K562 (cell line): ENCODE measurements around the gene SF3B3. TPM values are rescaled to one million over a fixed set of nuclear protein-coding genes. Genes with fewer than 3 reads are reported as not detected.

ENCODE experiments used
- ATAC-seq: fragments of 200-7000 bp; cut with Tn5 transposase; 3 replicates; pipeline ENCODE4 v1.9.1; 2020; ENCODE audit warnings: moderate library complexity
- BruUV-seq: library from RNA; stranded (reverse); fragments of 400-500 nt; replicated peaks from 2 replicates; lab custom pipeline; 2021; lab: Mats Ljungman, UMichigan
- CTCF ChIA-PET: fragments of 300-600 bp; formaldehyde crosslinking; extraction: SDS; loops from one replicate; lab custom pipeline; 2021; ENCODE audit warnings: low intra/inter-chr PET ratio; lab: Yijun Ruan, JAX
- POLR2A ChIA-PET: fragments of 300-600, 350-650 bp; sonication (Branson Sonifier 250); formaldehyde crosslinking; extraction: SDS; loops from one replicate; lab custom pipeline; 2021; ENCODE audit warnings: antibody characterized with exemption, inconsistent platforms; lab: Yijun Ruan, JAX
- DNase-seq, 4 experiments: peaks; one replicate each; pipeline versions ENCODE4 v3.0.0 to v3.0.0-alpha.2; 2011 to 2018; ENCODE audit warnings: low spot score in 3 of 4, mixed read lengths in 3 of 4; ENCODE audit errors: extremely low read depth in 1 of 4
- FAIRE-seq: peaks from 2 replicates; lab custom pipeline; 2011; peaks lifted over from hg19 to GRCh38; lab: Jason Lieb, UNC
- H2AFZ ChIP-seq: 2 replicates; pipeline ENCODE4 v1.6.0; 2011; ENCODE audit warnings: low read depth, low read length, control low read depth, inconsistent platforms
- H3K27ac ChIP-seq: fragments of 200-600 bp; 3 replicates; pipeline ENCODE4 v1.8.0; 2011; ENCODE audit warnings: low read depth, mild to moderate bottlenecking, control low read depth, inconsistent platforms, low read length, moderate library complexity, mixed read lengths; ENCODE audit errors: extremely low read depth
- H3K27me3 ChIP-seq, 2 experiments: fragments of 300-600 bp in 1 of 2; 2 replicates in 1 of 2; 3 replicates in 1 of 2; pipeline versions ENCODE4 v1.6.0 to v1.8.0; 2011; ENCODE audit warnings: inconsistent platforms in 2 of 2, low read length in 2 of 2, mild to moderate bottlenecking in 1 of 2, mixed read lengths in 1 of 2, moderate library complexity in 1 of 2; ENCODE audit not compliant: control insufficient read depth in 2 of 2, insufficient read depth in 2 of 2
- H3K36me3 ChIP-seq: fragments of 300-600 bp; 3 replicates; pipeline ENCODE4 v1.8.0; 2011; ENCODE audit warnings: mild to moderate bottlenecking, low read length, inconsistent platforms; ENCODE audit not compliant: control insufficient read depth, insufficient read depth
- H3K4me1 ChIP-seq, 2 experiments: fragments of 200-600 bp in 1 of 2; replicated peaks in 1 of 2; 2 replicates in 1 of 2; 3 replicates in 1 of 2; pipeline versions ENCODE4 v1.5.1 to v1.8.0; 2011; ENCODE audit warnings: inconsistent platforms in 2 of 2, low read length in 2 of 2, mild to moderate bottlenecking in 1 of 2, mixed read lengths in 1 of 2, moderate library complexity in 1 of 2; ENCODE audit not compliant: control insufficient read depth in 2 of 2, insufficient read depth in 2 of 2
- H3K4me2 ChIP-seq: 2 replicates; pipeline ENCODE4 v1.6.1; 2011; ENCODE audit warnings: low read length, control low read depth, inconsistent platforms, mixed read lengths; ENCODE audit not compliant: insufficient read depth
- H3K4me3 ChIP-seq: fragments of 200-600 bp; sonication (generic), shearing (Covaris generic); 2 replicates; pipeline ENCODE4 v1.5.1; 2016; ENCODE audit warnings: control low read depth, inconsistent platforms
- H3K79me2 ChIP-seq: fragments of 200-600 bp; 3 replicates; pipeline ENCODE4 v1.8.0; 2011; ENCODE audit warnings: low read length, inconsistent platforms; ENCODE audit not compliant: control insufficient read depth, insufficient read depth
- H3K9ac ChIP-seq, 2 experiments: 2 replicates each; pipeline versions ENCODE4 v1.6.0 to v1.6.1; 2011; ENCODE audit warnings: low read depth in 2 of 2, low read length in 2 of 2, control low read depth in 1 of 2, inconsistent platforms in 1 of 2, mild to moderate bottlenecking in 1 of 2, mixed read lengths in 1 of 2; ENCODE audit not compliant: insufficient read depth in 1 of 2
- H3K9me1 ChIP-seq: one replicate; pipeline ENCODE4 v1.6.0; 2011; ENCODE audit warnings: inconsistent platforms, mild to moderate bottlenecking, low read length, moderate library complexity; ENCODE audit not compliant: control insufficient read depth, insufficient read depth
- H3K9me3 ChIP-seq: replicated peaks from 2 replicates; pipeline ENCODE4 v1.5.1; 2011; ENCODE audit warnings: low read depth, low read length, inconsistent platforms; ENCODE audit not compliant: control insufficient read depth, insufficient read depth
- H4K20me1 ChIP-seq: replicated peaks from 2 replicates; pipeline ENCODE4 v1.6.1; 2011; ENCODE audit warnings: low read length, inconsistent platforms, mixed read lengths; ENCODE audit not compliant: control insufficient read depth, insufficient read depth
- BDP1 ChIP-seq: IDR thresholded peaks from 3 replicates; pipeline ENCODE4 v1.6.1; 2011; ENCODE audit not compliant: insufficient read length, insufficient read depth
- POLR2A ChIP-seq: fragments of 450-650 bp; conservative IDR thresholded peaks from 2 replicates; pipeline ENCODE4 v1.6.1; 2016
- ZNF347 ChIP-seq: fragments of 450-650 bp; formaldehyde crosslinking; IDR thresholded peaks from 2 replicates; pipeline ENCODE4 v1.4.0; 2020; ENCODE audit warnings: low read depth, mild to moderate bottlenecking, moderate library complexity
- WGBS: fragments of 100-300 bp; shearing (Covaris generic); methylation state at CpG from one replicate; pipeline ENCODE4 v1.1.6; 2016; ENCODE audit warnings: low coverage, mixed read lengths; ENCODE audit not compliant: insufficient coverage; ENCODE audit errors: missing lambda C conversion rate; 5-methylcytosine and 5-hydroxymethylcytosine counted together
- in situ Hi-C: fragments of 300-500 bp; cut with MboI; formaldehyde crosslinking; loops from 4 replicates; pipeline ENCODE4 v1.15.0; 2018; ENCODE audit warnings: inconsistent platforms, mixed read lengths
- intact Hi-C: fragments of 100-400 bp; cut with micrococcal nuclease; formaldehyde crosslinking; loops from 2 replicates; pipeline ENCODE4 v1.14.2; 2022
- polyA plus RNA-seq, 8 experiments: library from polyadenylated mRNA; depleted of rRNA in 4 of 8; stranded (reverse) in 5 of 8; unstranded in 3 of 8; fragments of >200 nt; fragmentation: Nextera tagmentation in 2 of 8; fragmentation: Illumina TruSeq in 1 of 8; extraction: Ambion mirVana in 2 of 8; extraction: Trizol in 1 of 8; gene quantifications; 2 replicates each; pipeline versions ENCODE4 v1.2.1 to v1.2.3, GENCODE V29; 2011 to 2014; ENCODE audit warnings: inconsistent platforms in 1 of 8, missing spikeins in 1 of 8
- total RNA-seq, 7 experiments: library from RNA; depleted of rRNA in 6 of 7; stranded (reverse); fragments of >200 nt in 6 of 7; fragmentation: Illumina TruSeq in 2 of 7; extraction: Trizol in 2 of 7; gene quantifications; 2 replicates each; pipeline versions ENCODE4 v1.2.1 to v1.2.3, GENCODE V29; 2011 to 2021; ENCODE audit warnings: low replicate concordance in 1 of 7
- TF ChIP-seq, protein P1 (sequence below): fragments of 200-800 bp; sonication (Bioruptor generic); IDR thresholded peaks from 2 replicates; pipeline ENCODE4 v1.6.1; 2017; ENCODE audit warnings: missing genetic modification characterization, missing compliant biosample characterization

The SF3B3 gene
- total and polyA plus RNA-seq, 9 of the 15 experiments (the other 6 are each of a cell fraction or from before 2014, with no cell fraction given) = 98.9 to 546 (median 221) TPM

- FAIRE-seq = no peak
- Histone ChIP-seq H3K4me2 (no peak overlapping the region), H2AFZ (no peak overlapping the region), H3K27ac (no peak overlapping the region), H3K9ac (peak overlapping the region in 1 of 2 experiments; percentile 46; a peak in 1 of 4 replicates), H3K9me3 (no peaks in the 10 kb centered on the region), H3K27me3 (no peaks in the 10 kb centered on the region), H3K4me1 (peaks cover 0 to 9% of the 10 kb centered on the region in 2 experiments; a peak in 2 of 5 replicates), H3K9me1 (peaks cover 3% of the 10 kb centered on the region), H3K36me3 (peaks cover 67% of the 10 kb centered on the region; the same call in 2 of the 3 replicates), H3K79me2 (no peaks in the 10 kb centered on the region), H4K20me1 (no peaks in the 10 kb centered on the region; the same call in 1 of the 2 replicates), H3K4me3 (no peak overlapping the region)
- no peak for DNase-seq
- WGBS = 86% methylated on average over 17 of the region's 17 CpGs
- POLR2A ChIA-PET = interaction anchor here (0.5 to 2.2 kb wide), 6 partner anchors 10 to 192 kb away, joined by 3 to 10 read pairs (median 3); no protein-coding TSS in a partner anchor
- TF ChIP-seq POLR2A (no peak), ZNF347 (CRISPR knock-in tag) (no peak), BDP1 (no peak)
- TF ChIP-seq, protein P1, sequence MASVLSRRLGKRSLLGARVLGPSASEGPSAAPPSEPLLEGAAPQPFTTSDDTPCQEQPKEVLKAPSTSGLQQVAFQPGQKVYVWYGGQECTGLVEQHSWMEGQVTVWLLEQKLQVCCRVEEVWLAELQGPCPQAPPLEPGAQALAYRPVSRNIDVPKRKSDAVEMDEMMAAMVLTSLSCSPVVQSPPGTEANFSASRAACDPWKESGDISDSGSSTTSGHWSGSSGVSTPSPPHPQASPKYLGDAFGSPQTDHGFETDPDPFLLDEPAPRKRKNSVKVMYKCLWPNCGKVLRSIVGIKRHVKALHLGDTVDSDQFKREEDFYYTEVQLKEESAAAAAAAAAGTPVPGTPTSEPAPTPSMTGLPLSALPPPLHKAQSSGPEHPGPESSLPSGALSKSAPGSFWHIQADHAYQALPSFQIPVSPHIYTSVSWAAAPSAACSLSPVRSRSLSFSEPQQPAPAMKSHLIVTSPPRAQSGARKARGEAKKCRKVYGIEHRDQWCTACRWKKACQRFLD (CRISPR knock-in tag) = no peak
- CTCF ChIA-PET = no interaction called here
- ATAC-seq = 0 out of 3 replicates have a peak, but pooled peaks have one; percentile 11
- TSS peak; percentile 67 for BruUV-seq
- intact Hi-C loops = no loop called here
- in situ Hi-C loops = no loop called here
These were observed 43.2 kb upstream of the SF3B3 start for GRCh38 chr16:70480127-70481105.
